ENCODE data around the gene BCL2L15. TPM values are rescaled to one million over a fixed set of nuclear protein-coding genes. Genes with fewer than 3 reads are reported as not detected.
"Not testable (repeated sequence)": the region's sequence is repeated elsewhere in the genome, so short reads cannot be mapped to it uniquely, and the experiment has no call there.

Gene BCL2L15
- total RNA-seq, 2 donors from 2014 or later, result 0.08 TPM; not detected in 1

- no peaks in the 10 kb centered on the region for H3K9me3 ChIP-seq
- no peak for TF ChIP-seq CTCF (IDR thresholded peaks at IDR 0.05)
- no peaks in the 10 kb centered on the region for H3K27me3 ChIP-seq
- no peak for DNase-seq (ENCODE audit: low spot score)
- no peak overlapping the region for H3K4me3 ChIP-seq
- H3K4me1 ChIP-seq, result no peaks in the 10 kb centered on the region
- no peak overlapping the region for H3K27ac ChIP-seq
- H3K36me3 ChIP-seq, result no peaks in the 10 kb centered on the region
These were observed 29.0 kb downstream of the BCL2L15 start for GRCh38 chr1:113858418-113858817.

GRCh38 chr1:113857776-113858175 lies 29.6 kb downstream of the BCL2L15 start:
- H3K4me3 ChIP-seq, result no peak overlapping the region
- no peak for DNase-seq (ENCODE audit: low spot score)
- TF ChIP-seq CTCF (IDR thresholded peaks at IDR 0.05), result no peak
- no peaks in the 10 kb centered on the region for H3K27me3 ChIP-seq
- H3K27ac ChIP-seq, result no peak overlapping the region
- no peaks in the 10 kb centered on the region for H3K9me3 ChIP-seq
- H3K4me1 ChIP-seq, result no peaks in the 10 kb centered on the region
- H3K36me3 ChIP-seq, result no peaks in the 10 kb centered on the region

- no peak for DNase-seq (ENCODE audit: low spot score)
- no peaks in the 10 kb centered on the region for H3K27me3 ChIP-seq
- no peaks in the 10 kb centered on the region for H3K9me3 ChIP-seq
- no peak overlapping the region for H3K4me3 ChIP-seq
- no peak for TF ChIP-seq CTCF (IDR thresholded peaks at IDR 0.05)
- H3K36me3 ChIP-seq, result no peaks in the 10 kb centered on the region
- no peaks in the 10 kb centered on the region for H3K4me1 ChIP-seq
- H3K27ac ChIP-seq, result no peak overlapping the region
These were observed 31.0 kb downstream of the BCL2L15 start for GRCh38 chr1:113856401-113856790.

GRCh38 chr1:113855630-113856400 lies 31.6 kb downstream of the BCL2L15 start:
- Histone ChIP-seq H3K27me3 (no peaks in the 10 kb centered on the region), H3K36me3 (no peaks in the 10 kb centered on the region), H3K4me3 (no peak overlapping the region), H3K27ac (no peak overlapping the region), H3K4me1 (no peaks in the 10 kb centered on the region), H3K9me3 (no peaks in the 10 kb centered on the region)
- DNase-seq (ENCODE audit: low spot score), result no peak
- no peak for TF ChIP-seq CTCF (IDR thresholded peaks at IDR 0.05)

- H3K9me3 ChIP-seq, result no peaks in the 10 kb centered on the region
- TF ChIP-seq CTCF (IDR thresholded peaks at IDR 0.05), result no peak
- DNase-seq (ENCODE audit: low spot score), result no peak
- no peaks in the 10 kb centered on the region for H3K27me3 ChIP-seq
- H3K27ac ChIP-seq, result no peak overlapping the region
- no peaks in the 10 kb centered on the region for H3K4me1 ChIP-seq
- H3K4me3 ChIP-seq, result no peak overlapping the region
- no peaks in the 10 kb centered on the region for H3K36me3 ChIP-seq
These were observed 33.1 kb downstream of the BCL2L15 start for GRCh38 chr1:113854234-113854633.

GRCh38 chr1:113852694-113853093 lies 34.7 kb downstream of the BCL2L15 start:
- not testable (repeated sequence) for H3K36me3 ChIP-seq; H3K4me1 ChIP-seq; H3K4me3 ChIP-seq; DNase-seq (ENCODE audit: low spot score); H3K9me3 ChIP-seq; H3K27me3 ChIP-seq; H3K27ac ChIP-seq
